Activated T-cell treated with anti-CD3 and anti-CD28 coated beads, Interleukin-2, amount 50 U/mL, for 48 hours (primary cell): ENCODE results near the gene DCXR.

Experiments
- DNase-seq, 2 experiments: peaks; one replicate each; pipeline ENCODE4 v3.0.0-alpha.2; 2020

DCXR gene

GRCh38 chr17:81994593-81995462, 42.7 kb downstream of the DCXR start:
- no peak for DNase-seq

GRCh38 chr17:81993729-81994592, 43.5 kb downstream of the DCXR start:
- no peak for DNase-seq

- no peak for DNase-seq
Measured at GRCh38 chr17:81992306-81993102, 45.0 kb downstream of the DCXR start.

- DNase-seq, result no peak
Measured at GRCh38 chr17:81991684-81992305, 45.7 kb downstream of the DCXR start.

- no peak for DNase-seq
Measured at GRCh38 chr17:81990836-81991683, 46.4 kb downstream of the DCXR start.

- no peak for DNase-seq
Measured at GRCh38 chr17:81987161-81987770, 50.2 kb downstream of the DCXR start.

GRCh38 chr17:81986606-81987005, 50.9 kb downstream of the DCXR start:
- DNase-seq, result no peak
